PC-9 (cell line): ENCODE measurements around the gene HEPACAM. TPM values are rescaled to one million over a fixed set of nuclear protein-coding genes. Genes with fewer than 3 reads are reported as not detected.

Experiments used
- BruUV-seq: library from RNA; stranded (reverse); fragments of 400-500 nt; replicated peaks from 2 replicates; lab custom pipeline; 2021; lab: Mats Ljungman, UMichigan
- CTCF ChIA-PET: fragments of 300-600 bp; sonication (Branson Sonifier 250); formaldehyde crosslinking; loops from one replicate; lab custom pipeline; 2022; ENCODE audit warnings: antibody characterized with exemption; lab: Charles Lee
- POLR2A ChIA-PET: fragments of 300-600 bp; sonication (Branson Sonifier 250); formaldehyde crosslinking; loops from one replicate; lab custom pipeline; 2022; ENCODE audit warnings: antibody characterized with exemption; ENCODE audit not compliant: unreplicated experiment; lab: Charles Lee
- DNase-seq, 2 experiments: peaks; one replicate each; pipeline versions ENCODE4 v3.0.0 to v3.0.0-alpha.2; 2015 to 2022; ENCODE audit warnings: mixed read lengths in 1 of 2
- H2AFZ ChIP-seq: fragments of 200-600 bp; sonication (generic); 2 replicates; pipeline ENCODE4 v1.8.1; 2017; ENCODE audit warnings: antibody characterized with exemption
- H3F3A ChIP-seq: fragments of 200-600 bp; sonication (generic); 2 replicates; pipeline ENCODE4 v1.8.1; 2017; ENCODE audit warnings: antibody characterized with exemption, mild to moderate bottlenecking, low read depth; ENCODE audit not compliant: insufficient read depth
- H3K27ac ChIP-seq: fragments of 200-600 bp; sonication (generic); 2 replicates; pipeline ENCODE4 v1.6.1; 2016; ENCODE audit warnings: mixed run types
- H3K27me3 ChIP-seq: fragments of 200-600 bp; sonication (generic); 2 replicates; pipeline ENCODE4 v1.6.1; 2016; ENCODE audit warnings: low read depth, mixed run types; ENCODE audit not compliant: insufficient read depth
- H3K36me3 ChIP-seq: fragments of 200-600 bp; sonication (generic); 2 replicates; pipeline ENCODE4 v1.6.1; 2016; ENCODE audit warnings: low read depth, mixed run types
- H3K4me1 ChIP-seq: fragments of 200-600 bp; sonication (generic); replicated peaks from 2 replicates; pipeline ENCODE4 v1.6.1; 2016; ENCODE audit warnings: mixed run types; ENCODE audit not compliant: insufficient read depth
- H3K4me2 ChIP-seq: fragments of 200-600 bp; sonication (generic); 2 replicates; pipeline ENCODE4 v1.6.1; 2017; ENCODE audit warnings: mixed run types
- H3K4me3 ChIP-seq: fragments of 200-600 bp; sonication (generic); 2 replicates; pipeline ENCODE4 v1.6.1; 2016; ENCODE audit warnings: mixed run types
- H3K79me2 ChIP-seq: fragments of 200-600 bp; sonication (generic); 2 replicates; pipeline ENCODE4 v1.6.1; 2017; ENCODE audit warnings: low read depth, mixed run types
- H3K9me2 ChIP-seq: fragments of 200-600 bp; sonication (generic); 2 replicates; pipeline ENCODE4 v1.8.1; 2017; ENCODE audit warnings: mild to moderate bottlenecking; ENCODE audit not compliant: insufficient read depth
- H3K9me3 ChIP-seq: fragments of 200-600 bp; sonication (generic); 2 replicates; pipeline ENCODE4 v1.8.1; 2016; ENCODE audit warnings: low read depth; ENCODE audit not compliant: insufficient read depth
- H4K20me1 ChIP-seq: fragments of 200-600 bp; sonication (generic); 2 replicates; pipeline ENCODE4 v1.8.1; 2017; ENCODE audit not compliant: insufficient read depth
- EZH2 ChIP-seq: fragments of 200-600 bp; sonication (generic); IDR thresholded peaks from 2 replicates; pipeline ENCODE4 v1.8.0; 2017; ENCODE audit warnings: antibody characterized with exemption, low read depth
- intact Hi-C: fragments of 100-400 bp; cut with micrococcal nuclease; formaldehyde crosslinking; loops from one replicate; pipeline ENCODE4 v1.10.0; 2022; ENCODE audit not compliant: unreplicated experiment
- total RNA-seq: library from RNA; stranded (reverse); gene quantifications from 2 replicates; pipeline ENCODE4 v1.2.3, GENCODE V29; 2021
- TF ChIP-seq, protein P1 (sequence below): fragments of 200-600 bp; sonication (generic); conservative IDR thresholded peaks from 2 replicates; pipeline ENCODE4 v1.6.1; 2017; ENCODE audit warnings: mixed run types, antibody characterized with exemption, mild to moderate bottlenecking, moderate library complexity

Gene HEPACAM
- total RNA-seq, 1 experiment from 2014 or later: not detected

DNA sequence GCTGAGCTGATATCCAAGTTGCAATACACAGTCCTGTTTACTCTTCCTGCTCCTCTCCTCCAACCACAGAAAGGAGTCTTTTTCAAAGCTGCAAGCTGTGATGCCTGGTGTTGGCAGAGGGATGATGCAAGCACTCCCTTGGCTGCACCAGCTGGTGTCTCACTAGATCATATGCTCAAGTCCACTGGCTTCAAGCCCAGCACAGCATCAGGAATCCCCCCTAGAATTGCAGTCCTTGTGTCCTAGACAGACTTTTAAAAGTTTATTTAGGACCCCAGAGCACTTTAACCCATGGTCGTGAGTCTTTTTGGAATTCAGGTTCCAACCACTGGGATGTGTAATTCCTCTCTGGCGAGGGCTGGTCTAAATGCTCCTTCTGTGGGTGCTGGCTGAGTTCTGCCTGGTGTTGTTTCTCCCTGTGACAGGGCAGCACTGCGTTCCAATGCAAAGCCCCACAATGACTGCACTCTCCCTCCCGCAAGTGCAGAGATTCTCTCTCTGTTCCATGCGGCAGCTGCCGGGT is 18.7 kb downstream of the HEPACAM start:
- BruUV-seq: no TSS peak
- intact Hi-C loops: no loop called here
- no peak overlapping the region for H3K4me2 ChIP-seq
- ChIA-PET CTCF (no interaction called here), POLR2A (no interaction called here)
- TF ChIP-seq, protein P1, sequence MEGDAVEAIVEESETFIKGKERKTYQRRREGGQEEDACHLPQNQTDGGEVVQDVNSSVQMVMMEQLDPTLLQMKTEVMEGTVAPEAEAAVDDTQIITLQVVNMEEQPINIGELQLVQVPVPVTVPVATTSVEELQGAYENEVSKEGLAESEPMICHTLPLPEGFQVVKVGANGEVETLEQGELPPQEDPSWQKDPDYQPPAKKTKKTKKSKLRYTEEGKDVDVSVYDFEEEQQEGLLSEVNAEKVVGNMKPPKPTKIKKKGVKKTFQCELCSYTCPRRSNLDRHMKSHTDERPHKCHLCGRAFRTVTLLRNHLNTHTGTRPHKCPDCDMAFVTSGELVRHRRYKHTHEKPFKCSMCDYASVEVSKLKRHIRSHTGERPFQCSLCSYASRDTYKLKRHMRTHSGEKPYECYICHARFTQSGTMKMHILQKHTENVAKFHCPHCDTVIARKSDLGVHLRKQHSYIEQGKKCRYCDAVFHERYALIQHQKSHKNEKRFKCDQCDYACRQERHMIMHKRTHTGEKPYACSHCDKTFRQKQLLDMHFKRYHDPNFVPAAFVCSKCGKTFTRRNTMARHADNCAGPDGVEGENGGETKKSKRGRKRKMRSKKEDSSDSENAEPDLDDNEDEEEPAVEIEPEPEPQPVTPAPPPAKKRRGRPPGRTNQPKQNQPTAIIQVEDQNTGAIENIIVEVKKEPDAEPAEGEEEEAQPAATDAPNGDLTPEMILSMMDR: no peak
- no peak for TF ChIP-seq EZH2
- DNase-seq: no peak
- H3K4me1 ChIP-seq: no peaks in the 10 kb centered on the region
- no peaks in the 10 kb centered on the region for H3K79me2 ChIP-seq
- no peak overlapping the region for H3K27ac ChIP-seq
- no peak overlapping the region for H3K4me3 ChIP-seq
- no peak overlapping the region for H2AFZ ChIP-seq
- H3F3A ChIP-seq: no peaks in the 10 kb centered on the region
- no peaks in the 10 kb centered on the region for H3K36me3 ChIP-seq
- no peaks in the 10 kb centered on the region for H4K20me1 ChIP-seq
- H3K9me3 ChIP-seq: no peaks in the 10 kb centered on the region
- H3K9me2 ChIP-seq: no peaks in the 10 kb centered on the region
- H3K27me3 ChIP-seq: peaks cover 7% of the 10 kb centered on the region; the same call in 1 of the 2 replicates

DNA sequence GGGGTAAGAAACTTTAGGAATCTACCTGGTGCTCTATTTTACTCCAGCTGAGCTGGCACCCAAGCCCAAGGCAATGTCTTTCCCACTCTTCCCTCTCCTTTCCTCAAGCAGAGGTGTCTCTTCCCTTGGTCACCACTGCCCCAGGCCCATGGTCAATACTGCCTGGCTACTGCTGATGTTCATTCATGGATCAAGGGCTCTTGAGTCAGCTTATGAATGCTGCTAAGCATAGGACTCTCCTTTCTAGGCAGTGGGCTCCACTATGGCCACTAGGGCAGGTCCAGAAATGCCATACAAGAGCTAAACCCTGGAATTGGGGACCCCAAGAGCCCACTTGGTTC is 19.5 kb downstream of the HEPACAM start:
- Histone ChIP-seq H3K79me2 (no peaks in the 10 kb centered on the region), H3K36me3 (no peaks in the 10 kb centered on the region), H3K4me2 (no peak overlapping the region), H3K4me1 (no peaks in the 10 kb centered on the region), H3K4me3 (no peak overlapping the region), H3K27me3 (no peaks in the 10 kb centered on the region), H3K27ac (no peak overlapping the region), H4K20me1 (no peaks in the 10 kb centered on the region), H3K9me2 (no peaks in the 10 kb centered on the region), H3K9me3 (no peaks in the 10 kb centered on the region), H2AFZ (no peak overlapping the region), H3F3A (no peaks in the 10 kb centered on the region)
- ChIA-PET POLR2A (no interaction called here), CTCF (no interaction called here)
- no peak for DNase-seq
- no peak for TF ChIP-seq EZH2
- TF ChIP-seq, protein P1: no peak
- no TSS peak for BruUV-seq
- intact Hi-C loops: no loop called here

- BruUV-seq: no TSS peak
- ChIA-PET CTCF (no interaction called here), POLR2A (no interaction called here)
- Histone ChIP-seq H3K4me1 (no peaks in the 10 kb centered on the region), H2AFZ (no peak overlapping the region), H3K9me3 (no peaks in the 10 kb centered on the region), H3K27me3 (no peaks in the 10 kb centered on the region), H3K79me2 (no peaks in the 10 kb centered on the region), H3K9me2 (no peaks in the 10 kb centered on the region), H3K36me3 (no peaks in the 10 kb centered on the region), H4K20me1 (no peaks in the 10 kb centered on the region), H3K4me2 (no peak overlapping the region), H3K4me3 (no peak overlapping the region), H3K27ac (no peak overlapping the region), H3F3A (no peaks in the 10 kb centered on the region)
- intact Hi-C loops: no loop called here
- TF ChIP-seq, protein P1: no peak
- TF ChIP-seq EZH2: no peak
- DNase-seq: no peak
Observed at GRCh38 chr11:124915541-124916369, 20.1 kb downstream of the HEPACAM start.
